ENCODE data around the gene OR5K4. TPM values are rescaled to one million over a fixed set of nuclear protein-coding genes. Genes with fewer than 3 reads are reported as not detected.
A peak's percentile ranks its signal among the peaks of the same experiment; 100 is the strongest.

The OR5K4 gene
- total RNA-seq, 4 donors from 2014 or later, result not detected

DNA sequence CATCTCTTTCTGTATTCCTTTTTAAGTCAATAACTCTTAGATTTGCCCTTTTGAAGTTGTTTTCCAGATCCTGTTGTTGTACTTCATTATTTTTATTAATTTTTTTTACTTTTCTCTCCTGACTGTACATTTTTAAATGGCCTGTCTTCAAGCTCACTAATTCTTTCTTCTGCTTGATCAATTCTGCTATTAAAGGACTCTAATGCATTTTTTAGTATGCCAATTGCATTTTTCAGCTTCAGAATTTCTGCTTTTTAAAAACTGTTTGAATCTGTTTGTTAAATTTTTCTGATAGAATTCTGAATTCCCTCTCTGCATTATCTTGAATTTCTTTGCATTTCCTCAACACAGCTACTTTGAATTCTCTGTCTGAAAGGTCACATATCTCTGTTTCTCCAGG, 5.6 kb downstream of the OR5K4 start:
- no peaks in the 10 kb centered on the region for H3K4me1 ChIP-seq
- DNase-seq, result no peak
- intact Hi-C loops (cut with DNase I), result no loop called here

DNA sequence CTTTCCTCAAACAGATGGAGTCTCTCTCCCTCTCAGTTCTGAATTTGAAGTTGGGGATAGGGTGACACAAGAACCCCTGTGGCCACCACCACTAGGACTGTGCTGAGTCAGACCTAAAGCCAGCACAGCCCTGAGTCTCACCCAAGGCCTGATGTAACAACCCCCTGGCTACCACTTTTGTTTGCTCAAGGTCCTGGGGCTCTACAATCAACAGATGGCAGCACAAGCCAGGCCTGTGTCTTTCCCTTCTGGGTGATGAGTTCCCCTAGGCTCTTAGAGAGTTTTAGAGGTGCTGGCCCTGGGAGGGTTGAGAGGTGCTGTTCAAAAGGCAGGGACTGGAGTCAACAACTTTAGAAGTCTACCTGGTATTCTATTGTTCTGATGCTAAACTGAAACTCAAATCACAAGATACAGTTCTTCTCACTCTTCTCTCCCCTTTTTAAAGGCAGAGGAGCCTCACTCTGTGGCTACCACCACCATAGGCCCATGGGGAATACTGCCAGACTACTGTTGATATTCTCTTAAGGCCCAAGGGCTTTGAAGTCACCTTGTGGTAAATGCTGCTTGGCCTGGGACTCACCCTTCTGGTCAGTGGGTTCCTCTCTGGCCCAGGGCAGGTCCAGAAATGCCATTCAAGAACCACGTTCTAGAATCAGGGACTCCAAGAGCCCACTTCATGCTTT, 6.5 kb downstream of the OR5K4 start:
- Histone ChIP-seq H3K36me3 (no peaks in the 10 kb centered on the region), H3K27ac (no peak overlapping the region), H3K4me1 (no peaks in the 10 kb centered on the region), H3K4me3 (no peak overlapping the region), H3K27me3 (no peaks in the 10 kb centered on the region), H3K9me3 (peaks cover 0 to 9% (median 6%) of the 10 kb centered on the region in 3 donors)
- intact Hi-C loops (cut with DNase I), result no loop called here
- 11 to 50% methylated on average over 1 of the region's 1 CpG for WGBS, 2 donors
- TF ChIP-seq POLR2A (IDR thresholded peaks at IDR 0.05), result no peak
- TF ChIP-seq, protein P1, sequence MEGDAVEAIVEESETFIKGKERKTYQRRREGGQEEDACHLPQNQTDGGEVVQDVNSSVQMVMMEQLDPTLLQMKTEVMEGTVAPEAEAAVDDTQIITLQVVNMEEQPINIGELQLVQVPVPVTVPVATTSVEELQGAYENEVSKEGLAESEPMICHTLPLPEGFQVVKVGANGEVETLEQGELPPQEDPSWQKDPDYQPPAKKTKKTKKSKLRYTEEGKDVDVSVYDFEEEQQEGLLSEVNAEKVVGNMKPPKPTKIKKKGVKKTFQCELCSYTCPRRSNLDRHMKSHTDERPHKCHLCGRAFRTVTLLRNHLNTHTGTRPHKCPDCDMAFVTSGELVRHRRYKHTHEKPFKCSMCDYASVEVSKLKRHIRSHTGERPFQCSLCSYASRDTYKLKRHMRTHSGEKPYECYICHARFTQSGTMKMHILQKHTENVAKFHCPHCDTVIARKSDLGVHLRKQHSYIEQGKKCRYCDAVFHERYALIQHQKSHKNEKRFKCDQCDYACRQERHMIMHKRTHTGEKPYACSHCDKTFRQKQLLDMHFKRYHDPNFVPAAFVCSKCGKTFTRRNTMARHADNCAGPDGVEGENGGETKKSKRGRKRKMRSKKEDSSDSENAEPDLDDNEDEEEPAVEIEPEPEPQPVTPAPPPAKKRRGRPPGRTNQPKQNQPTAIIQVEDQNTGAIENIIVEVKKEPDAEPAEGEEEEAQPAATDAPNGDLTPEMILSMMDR (IDR thresholded peaks at IDR 0.05), result peak in 2 of 6 experiments; percentile 28 to 54
- no peak for DNase-seq

More for the DNA sequence above, 5.6 kb downstream of the OR5K4 start:
- Histone ChIP-seq H3K9me3 (peaks cover 0 to 9% (median 6%) of the 10 kb centered on the region in 3 donors), H3K27ac (no peak overlapping the region), H3K27me3 (no peaks in the 10 kb centered on the region), H3K36me3 (no peaks in the 10 kb centered on the region), H3K4me3 (no peak overlapping the region)
- TF ChIP-seq, protein P1 (IDR thresholded peaks at IDR 0.05), result no peak
- TF ChIP-seq POLR2A (IDR thresholded peaks at IDR 0.05), result no peak

DNA sequence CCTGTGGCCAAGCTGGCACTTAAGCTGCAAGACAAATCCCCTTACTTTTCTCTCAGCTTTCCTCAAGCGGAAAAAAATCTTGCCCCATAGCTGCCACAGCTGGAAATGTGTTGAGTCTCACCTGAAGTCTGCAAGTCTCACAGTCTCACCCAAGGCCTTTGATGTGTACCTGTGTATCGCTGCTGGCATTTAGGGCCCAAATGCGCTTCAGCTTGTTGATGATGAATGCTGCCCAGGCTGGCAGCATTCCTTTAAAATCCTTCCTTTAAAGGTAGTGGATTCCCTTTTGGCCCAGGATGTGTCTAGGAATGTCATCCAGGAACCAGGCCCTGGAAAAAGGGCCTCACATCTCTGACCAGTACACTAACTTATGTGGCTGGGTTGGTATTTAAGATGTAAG, 7.0 kb downstream of the OR5K4 start:
- TF ChIP-seq POLR2A (IDR thresholded peaks at IDR 0.05), result no peak
- TF ChIP-seq, protein P1 (IDR thresholded peaks at IDR 0.05), result no peak
- no peak for DNase-seq
- H3K9me3 ChIP-seq, result peaks cover 0 to 9% (median 6%) of the 10 kb centered on the region in 3 donors
- no peaks in the 10 kb centered on the region for H3K27me3 ChIP-seq
- no peaks in the 10 kb centered on the region for H3K36me3 ChIP-seq
- WGBS, 2 donors, result 29 to 80% methylated on average over 2 to 3 of the region's 3 CpGs
- no peak overlapping the region for H3K27ac ChIP-seq
- H3K4me1 ChIP-seq, result no peaks in the 10 kb centered on the region
- intact Hi-C loops (cut with DNase I), result no loop called here
- H3K4me3 ChIP-seq, result no peak overlapping the region

DNA sequence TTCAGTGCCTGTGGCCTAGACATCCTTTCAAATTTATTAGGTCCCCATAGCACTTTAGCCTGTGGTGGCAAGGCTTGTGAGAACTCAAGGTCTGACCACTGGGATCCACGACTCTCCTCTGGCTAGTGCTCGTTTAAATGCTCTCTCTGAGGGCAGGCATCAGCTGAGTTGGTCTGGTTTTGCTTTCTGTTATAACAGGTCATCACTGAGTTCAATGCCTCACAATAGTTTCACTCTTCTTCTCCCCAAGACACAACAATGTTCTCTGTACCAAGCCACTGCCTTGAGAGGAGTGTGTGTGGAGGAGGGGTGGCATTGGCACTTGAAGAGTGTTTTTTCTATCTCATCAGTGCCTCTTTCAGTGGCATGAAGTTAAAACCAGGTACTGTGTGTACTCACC, 7.6 kb downstream of the OR5K4 start:
- intact Hi-C loops (cut with DNase I), result no loop called here
- WGBS, 2 donors, result 17 to 66% methylated on average over 1 to 2 of the region's 2 CpGs
- Histone ChIP-seq H3K4me1 (no peaks in the 10 kb centered on the region), H3K9me3 (peaks cover 0 to 9% (median 6%) of the 10 kb centered on the region in 3 donors), H3K27ac (no peak overlapping the region), H3K36me3 (no peaks in the 10 kb centered on the region), H3K4me3 (no peak overlapping the region), H3K27me3 (no peaks in the 10 kb centered on the region)
- no peak for DNase-seq
- TF ChIP-seq POLR2A (IDR thresholded peaks at IDR 0.05), result no peak
- TF ChIP-seq, protein P1 (IDR thresholded peaks at IDR 0.05), result no peak

DNA sequence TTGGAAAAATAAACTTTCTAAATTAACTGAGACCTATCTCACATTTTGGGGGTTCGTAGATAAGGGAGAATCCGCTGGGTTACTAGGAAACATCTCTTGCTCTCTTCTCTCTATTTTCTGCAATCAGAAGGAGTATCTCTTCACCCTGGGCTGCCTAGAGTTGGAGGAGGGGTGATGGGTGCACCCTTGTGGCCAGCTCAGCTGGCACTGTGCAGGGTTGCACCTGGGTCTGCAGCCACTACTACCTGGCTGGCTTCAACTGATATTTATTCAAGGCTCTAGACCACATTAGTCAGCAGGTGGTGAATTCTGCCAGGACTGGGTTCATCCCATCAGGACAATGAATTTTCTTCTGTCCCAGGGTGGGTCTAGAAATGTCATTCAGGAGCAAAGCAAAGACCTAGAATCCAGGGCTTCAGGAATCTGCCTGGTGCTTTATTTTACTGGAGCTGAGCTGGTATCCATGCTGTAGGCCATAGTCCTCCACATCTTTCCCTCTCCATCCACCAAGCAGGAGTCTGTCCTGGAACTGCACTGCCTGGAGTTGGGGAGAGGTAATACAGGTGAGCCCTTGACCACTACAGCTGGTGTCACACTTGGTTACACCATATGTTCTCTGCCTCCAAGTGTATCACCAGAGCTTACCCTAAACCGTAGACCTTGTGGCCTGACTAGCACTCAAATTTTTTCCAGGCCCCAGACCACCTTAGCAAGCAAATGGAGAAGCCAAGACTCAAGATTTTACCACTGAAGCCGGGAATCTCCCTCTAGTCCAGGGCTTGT, 14.0 kb downstream of the OR5K4 start:
- no peak overlapping the region for H3K4me3 ChIP-seq
- no peaks in the 10 kb centered on the region for H3K4me1 ChIP-seq
- H3K27me3 ChIP-seq, result no peaks in the 10 kb centered on the region
- intact Hi-C loops (cut with DNase I), result no loop called here
- no peak for DNase-seq
- no peaks in the 10 kb centered on the region for H3K9me3 ChIP-seq
- no peak overlapping the region for H3K27ac ChIP-seq
- no peaks in the 10 kb centered on the region for H3K36me3 ChIP-seq
- 74 to 80% methylated on average over 4 of the region's 4 CpGs for WGBS, 2 donors
- TF ChIP-seq POLR2A (IDR thresholded peaks at IDR 0.05), result no peak
- TF ChIP-seq, protein P1 (IDR thresholded peaks at IDR 0.05), result no peak
